AG04450 (cell line): Measurements from ENCODE around the gene DMRT1. TPM values are rescaled to one million over a fixed set of nuclear protein-coding genes. Genes with fewer than 3 reads are reported as not detected.

Experiments used
- CTCF ChIA-PET: fragments of 300-600, 350-600 bp; formaldehyde crosslinking; extraction: SDS; loops from one replicate; lab custom pipeline; 2022; ENCODE audit warnings: antibody characterized with exemption, inconsistent platforms; lab: Charles Lee
- POLR2A ChIA-PET: fragments of 350-600 bp; formaldehyde crosslinking; extraction: SDS; loops from one replicate; lab custom pipeline; 2021; ENCODE audit warnings: antibody characterized with exemption, inconsistent platforms; lab: Yijun Ruan, JAX
- DNase-seq: peaks from one replicate; pipeline ENCODE4 v3.0.0-alpha.2; 2011; ENCODE audit warnings: low read depth, low spot score
- H3K27ac ChIP-seq: one replicate; pipeline ENCODE4 v1.5.1; 2012; ENCODE audit warnings: low read depth, low read length, control low read depth
- H3K27me3 ChIP-seq: one replicate; pipeline ENCODE4 v1.6.0; 2012; ENCODE audit warnings: low read length; ENCODE audit not compliant: control insufficient read depth, insufficient read depth
- H3K4me3 ChIP-seq: 2 replicates; pipeline ENCODE4 v1.5.1; 2011; ENCODE audit warnings: mild to moderate bottlenecking, low read depth, low read length, control low read depth
- H3K9me3 ChIP-seq: 2 replicates; pipeline ENCODE4 v1.5.1; 2012; ENCODE audit warnings: low read length; ENCODE audit not compliant: control insufficient read depth, insufficient read depth
- polyA minus RNA-seq: library from RNA; depleted of rRNA, polyadenylated mRNA; stranded (reverse); fragments of >200 nt; gene quantifications from 2 replicates; pipeline ENCODE4 v1.2.3, GENCODE V29; 2011; rRNA and poly(A)+ RNA removed
- polyA plus RNA-seq: library from polyadenylated mRNA; depleted of rRNA; stranded (reverse); fragments of >200 nt; gene quantifications from 2 replicates; pipeline ENCODE4 v1.2.3, GENCODE V29; 2011; rRNA removed
- TF ChIP-seq, protein P1 (sequence below): IDR thresholded peaks from 2 replicates; pipeline ENCODE4 v1.5.1; 2011; ENCODE audit warnings: low read depth, low read length, control low read depth, inconsistent platforms

Gene DMRT1
- polyA plus RNA-seq, result not detected in 2 replicates
- polyA minus RNA-seq, result not detected in 2 replicates

DNA sequence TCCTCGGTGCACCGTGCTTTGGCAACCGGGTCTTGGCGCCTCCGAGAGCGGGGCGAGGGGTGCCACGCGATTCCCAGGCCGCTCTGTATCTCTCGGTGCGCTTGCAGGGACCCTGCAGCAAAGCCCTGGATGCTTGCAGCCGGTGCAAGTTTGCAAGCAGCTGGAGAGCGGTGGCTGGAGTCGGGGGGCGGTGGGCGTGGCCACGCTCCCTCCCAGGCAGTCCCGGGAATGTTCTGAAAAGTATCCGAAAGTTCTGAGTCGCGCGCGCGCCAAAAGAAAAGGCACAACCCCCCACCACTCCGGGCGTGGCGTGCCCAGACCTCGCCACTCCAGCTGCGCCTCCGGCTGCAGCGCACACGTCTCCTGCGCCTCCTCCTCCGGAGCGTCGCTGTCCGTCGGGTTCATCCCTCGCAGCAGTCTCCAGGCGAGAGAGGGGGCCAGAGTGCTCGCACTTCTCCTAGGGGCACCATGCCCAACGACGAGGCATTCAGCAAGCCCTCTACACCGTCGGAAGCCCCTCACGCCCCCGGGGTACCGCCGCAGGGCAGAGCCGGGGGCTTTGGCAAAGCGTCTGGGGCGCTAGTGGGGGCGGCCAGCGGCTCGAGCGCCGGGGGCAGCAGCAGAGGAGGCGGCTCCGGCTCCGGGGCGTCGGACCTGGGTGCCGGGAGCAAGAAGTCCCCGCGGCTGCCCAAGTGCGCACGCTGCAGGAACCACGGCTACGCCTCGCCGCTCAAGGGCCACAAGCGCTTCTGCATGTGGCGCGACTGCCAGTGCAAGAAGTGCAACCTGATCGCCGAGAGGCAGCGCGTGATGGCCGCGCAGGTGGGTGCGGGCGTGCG lies at the start of gene DMRT1:
TSS of gene DMRT1 (plus strand) at position 327 of the 839 bp plus-strand sequence. CDS start at position 469, 142 bp downstream.
- Histone ChIP-seq H3K27me3 (peaks cover 34% of the 10 kb centered on the region), H3K27ac (no peak within 1 kb of the TSS), H3K4me3 (no peak within 1 kb of the TSS), H3K9me3 (no peaks in the 10 kb centered on the region; the same call in 1 of the 2 replicates)
- CTCF ChIA-PET, result no interaction called here
- no peak for DNase-seq
- TF ChIP-seq, protein P1, sequence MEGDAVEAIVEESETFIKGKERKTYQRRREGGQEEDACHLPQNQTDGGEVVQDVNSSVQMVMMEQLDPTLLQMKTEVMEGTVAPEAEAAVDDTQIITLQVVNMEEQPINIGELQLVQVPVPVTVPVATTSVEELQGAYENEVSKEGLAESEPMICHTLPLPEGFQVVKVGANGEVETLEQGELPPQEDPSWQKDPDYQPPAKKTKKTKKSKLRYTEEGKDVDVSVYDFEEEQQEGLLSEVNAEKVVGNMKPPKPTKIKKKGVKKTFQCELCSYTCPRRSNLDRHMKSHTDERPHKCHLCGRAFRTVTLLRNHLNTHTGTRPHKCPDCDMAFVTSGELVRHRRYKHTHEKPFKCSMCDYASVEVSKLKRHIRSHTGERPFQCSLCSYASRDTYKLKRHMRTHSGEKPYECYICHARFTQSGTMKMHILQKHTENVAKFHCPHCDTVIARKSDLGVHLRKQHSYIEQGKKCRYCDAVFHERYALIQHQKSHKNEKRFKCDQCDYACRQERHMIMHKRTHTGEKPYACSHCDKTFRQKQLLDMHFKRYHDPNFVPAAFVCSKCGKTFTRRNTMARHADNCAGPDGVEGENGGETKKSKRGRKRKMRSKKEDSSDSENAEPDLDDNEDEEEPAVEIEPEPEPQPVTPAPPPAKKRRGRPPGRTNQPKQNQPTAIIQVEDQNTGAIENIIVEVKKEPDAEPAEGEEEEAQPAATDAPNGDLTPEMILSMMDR, result no peak
- POLR2A ChIA-PET, result no interaction called here

DNA sequence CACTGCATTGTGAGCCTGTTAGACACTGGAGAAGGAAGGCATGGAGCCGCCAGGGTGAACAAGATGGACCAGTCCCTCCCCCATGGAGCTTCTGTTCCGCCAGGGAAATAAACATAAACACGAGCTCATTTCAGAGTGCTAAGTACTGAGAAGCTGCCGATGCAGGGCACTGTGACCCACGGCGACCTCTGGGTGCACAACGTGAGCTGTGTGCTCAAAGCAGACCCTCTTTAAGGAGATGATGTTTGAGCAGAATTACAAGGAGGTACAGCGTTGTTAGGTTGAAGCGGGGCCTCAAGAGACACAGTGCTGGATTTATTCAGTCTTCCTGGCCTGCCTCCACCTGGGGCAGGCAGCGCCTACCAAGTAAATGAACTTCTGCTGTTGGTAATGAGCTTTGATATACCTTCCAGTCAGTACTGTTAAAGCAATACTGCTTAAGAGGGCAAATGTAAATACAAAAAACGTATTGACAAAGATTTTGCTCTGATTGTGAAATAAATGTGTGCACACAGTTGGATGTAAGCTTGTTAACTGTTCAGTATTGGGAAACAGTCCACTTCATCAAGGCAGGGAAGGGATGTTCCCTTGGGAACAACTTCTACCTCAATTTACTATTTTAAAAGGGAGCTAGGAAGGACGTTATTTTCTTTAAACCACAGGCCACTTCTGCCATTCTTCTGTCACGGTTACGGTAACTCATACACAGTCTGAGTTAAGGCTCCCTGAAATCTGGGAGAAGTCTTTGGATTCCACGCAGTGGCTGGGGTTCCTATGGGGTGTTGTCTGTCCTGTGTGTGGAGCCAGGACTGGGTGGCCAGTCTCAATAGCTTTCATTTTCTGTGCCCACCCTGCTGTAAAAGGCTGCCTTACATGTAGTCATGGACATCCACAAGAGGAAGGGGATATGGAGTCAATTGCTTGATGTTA lies 48.9 kb upstream of the DMRT1 start:
- CTCF ChIA-PET, result interaction anchor here (0.8 to 1.5 kb wide), 3 partner anchors 11 to 178 kb away, joined by 3 to 8 read pairs (median 5); no protein-coding TSS in a partner anchor
- DNase-seq, result no peak

GRCh38 chr9:794386-794785 lies 47.1 kb upstream of the DMRT1 start:
- no peak overlapping the region for H3K4me3 ChIP-seq
- H3K9me3 ChIP-seq, result no peaks in the 10 kb centered on the region
- ChIA-PET CTCF (no interaction called here), POLR2A (no interaction called here)
- TF ChIP-seq, protein P1, result no peak
- no peak overlapping the region for H3K27ac ChIP-seq
- H3K27me3 ChIP-seq, result no peaks in the 10 kb centered on the region
- DNase-seq, result no peak

More for the DNA sequence above, 48.9 kb upstream of the DMRT1 start:
- Histone ChIP-seq H3K9me3 (no peaks in the 10 kb centered on the region), H3K27me3 (no peaks in the 10 kb centered on the region), H3K4me3 (no peak overlapping the region), H3K27ac (no peak overlapping the region)
- TF ChIP-seq, protein P1, result no peak
- POLR2A ChIA-PET, result interaction anchor here (1.0 kb wide), 1 partner anchor 31 kb away, joined by 3 read pairs; no protein-coding TSS in a partner anchor

- DNase-seq, result no peak
- TF ChIP-seq, protein P1, result no peak
- POLR2A ChIA-PET, result no interaction called here
- Histone ChIP-seq H3K9me3 (no peaks in the 10 kb centered on the region), H3K27me3 (no peaks in the 10 kb centered on the region), H3K27ac (no peak overlapping the region), H3K4me3 (no peak overlapping the region)
- CTCF ChIA-PET, result interaction anchor here (1.0 kb wide), 1 partner anchor 30 kb away, joined by 3 read pairs; no protein-coding TSS in a partner anchor
Measured at GRCh38 chr9:795869-796268, 45.6 kb upstream of the DMRT1 start.
